Tibial nerve (tissue), 4 donors: Measurements from ENCODE around the gene ACBD6. TPM values are rescaled to one million over a fixed set of nuclear protein-coding genes. Genes with fewer than 3 reads are reported as not detected.

Experiments
- DNase-seq, 2 donors: peaks; one replicate each; pipeline ENCODE4 v3.0.0-alpha.2; 2019; ENCODE audit warnings: low spot score in 2 of 2
- H3K27ac ChIP-seq, 4 donors: fragments of 200-600 bp; sonication (generic) in 3 of 4; one replicate each; pipeline ENCODE4 v1.5.1; 2017 to 2019; ENCODE audit warnings: mild to moderate bottlenecking in 1 of 4
- H3K27me3 ChIP-seq, 2 donors: fragments of 200-600 bp; sonication (generic) in 1 of 2; one replicate each; pipeline versions ENCODE4 v1.5.1 to v1.6.0; 2017 to 2019
- H3K36me3 ChIP-seq, 3 donors: fragments of 200-600 bp; sonication (generic); one replicate each; pipeline ENCODE4 v1.5.1; 2018 to 2019
- H3K4me1 ChIP-seq, 4 donors: fragments of 200-600 bp; sonication (generic) in 3 of 4; one replicate each; pipeline ENCODE4 v1.5.1; 2017 to 2019
- H3K4me3 ChIP-seq, 4 donors: fragments of 200-600 bp; sonication (generic) in 3 of 4; one replicate each; pipeline ENCODE4 v1.5.1; 2017 to 2019; ENCODE audit warnings: mild to moderate bottlenecking in 1 of 4, moderate library complexity in 1 of 4
- H3K9me3 ChIP-seq, 4 donors: fragments of 200-600 bp; sonication (generic) in 3 of 4; one replicate each; pipeline ENCODE4 v1.5.1; 2017 to 2019
- EP300 ChIP-seq, 2 donors: sonication (generic); formaldehyde crosslinking; IDR thresholded peaks; one replicate each; pipeline ENCODE4 v1.6.1; 2017; ENCODE audit warnings: antibody characterized with exemption in 2 of 2, mild to moderate bottlenecking in 1 of 2
- POLR2A ChIP-seq, 2 donors: fragments of 450-650 bp; IDR thresholded peaks; one replicate each; pipeline ENCODE4 v1.6.1; 2017; ENCODE audit warnings: antibody characterized with exemption in 2 of 2, mild to moderate bottlenecking in 2 of 2, moderate library complexity in 2 of 2
- WGBS, 2 donors: methylation state at CpG; one replicate each; pipeline ENCODE4 v1.1.5; 2018; 5-methylcytosine and 5-hydroxymethylcytosine counted together
- total RNA-seq, 4 donors: library from RNA; depleted of rRNA; stranded (reverse); fragments of >200 nt; gene quantifications; one replicate each; pipeline ENCODE4 v1.1.0, GENCODE V29; 2016
- TF ChIP-seq, protein P1 (sequence below), 5 experiments: fragments of 200-600 bp in 3 of 5; fragments of 450-650 bp in 2 of 5; sonication (generic) in 3 of 5; IDR thresholded peaks; one replicate each; pipeline ENCODE4 v1.5.1; 2016 to 2019; ENCODE audit warnings: antibody characterized with exemption in 5 of 5, mild to moderate bottlenecking in 3 of 5, moderate library complexity in 2 of 5

Gene ACBD6
- total RNA-seq, 4 donors from 2014 or later, result 55.7 to 61.8 (median 57.2) TPM

DNA sequence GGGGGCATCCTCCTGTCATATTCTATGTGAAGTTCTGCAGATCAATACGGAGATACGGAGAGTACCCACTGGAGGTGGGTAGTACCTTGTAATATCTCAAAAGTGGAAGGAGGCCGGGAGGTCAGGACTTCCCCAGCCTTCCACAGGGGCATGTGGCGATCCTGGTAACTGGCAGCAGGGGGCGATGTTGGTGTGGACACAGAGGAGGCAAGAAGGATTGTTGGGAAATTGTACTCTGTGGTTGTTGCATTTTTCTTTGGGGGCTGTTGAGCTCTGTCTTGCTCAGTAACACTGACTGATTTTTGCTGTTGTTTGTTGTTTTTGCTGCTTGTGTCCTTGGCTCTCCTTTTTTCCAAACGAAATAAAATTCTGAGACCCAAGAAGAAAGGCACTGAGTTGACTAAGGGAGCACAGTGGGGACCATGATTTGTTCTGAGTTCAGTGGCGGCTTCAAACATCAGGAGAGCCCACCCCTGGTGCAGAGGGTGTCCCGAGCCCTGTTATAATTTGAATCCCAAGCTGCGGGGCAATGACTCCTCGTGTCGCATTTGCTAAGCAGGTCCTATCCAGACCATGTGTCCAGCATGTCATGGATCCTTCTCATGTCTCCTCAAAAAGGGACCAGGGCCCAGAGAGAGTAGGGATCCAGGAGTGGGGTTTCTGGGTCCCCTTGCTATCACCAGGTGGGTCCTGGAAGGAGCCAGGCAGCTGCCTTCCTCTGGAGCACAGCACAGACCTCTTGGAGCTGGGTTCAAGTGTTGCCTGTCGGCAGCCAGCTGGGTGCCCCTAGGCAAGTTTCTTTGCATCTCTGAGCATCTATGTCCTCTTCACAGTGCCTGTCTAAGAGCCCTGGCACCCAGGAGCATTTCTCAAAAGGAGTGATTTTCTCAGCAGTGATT, 249.5 kb downstream of the ACBD6 start:
- Histone ChIP-seq H3K4me3 (no peak overlapping the region), H3K36me3 (no peaks in the 10 kb centered on the region), H3K27me3 (peaks cover 0 to 59% of the 10 kb centered on the region in 2 donors), H3K9me3 (no peaks in the 10 kb centered on the region), H3K4me1 (no peaks in the 10 kb centered on the region), H3K27ac (no peak overlapping the region)
- peak; percentile 54 to 79 for DNase-seq
- TF ChIP-seq EP300 (IDR thresholded peaks at IDR 0.05) (no peak), POLR2A (IDR thresholded peaks at IDR 0.05) (no peak)
- TF ChIP-seq, protein P1, sequence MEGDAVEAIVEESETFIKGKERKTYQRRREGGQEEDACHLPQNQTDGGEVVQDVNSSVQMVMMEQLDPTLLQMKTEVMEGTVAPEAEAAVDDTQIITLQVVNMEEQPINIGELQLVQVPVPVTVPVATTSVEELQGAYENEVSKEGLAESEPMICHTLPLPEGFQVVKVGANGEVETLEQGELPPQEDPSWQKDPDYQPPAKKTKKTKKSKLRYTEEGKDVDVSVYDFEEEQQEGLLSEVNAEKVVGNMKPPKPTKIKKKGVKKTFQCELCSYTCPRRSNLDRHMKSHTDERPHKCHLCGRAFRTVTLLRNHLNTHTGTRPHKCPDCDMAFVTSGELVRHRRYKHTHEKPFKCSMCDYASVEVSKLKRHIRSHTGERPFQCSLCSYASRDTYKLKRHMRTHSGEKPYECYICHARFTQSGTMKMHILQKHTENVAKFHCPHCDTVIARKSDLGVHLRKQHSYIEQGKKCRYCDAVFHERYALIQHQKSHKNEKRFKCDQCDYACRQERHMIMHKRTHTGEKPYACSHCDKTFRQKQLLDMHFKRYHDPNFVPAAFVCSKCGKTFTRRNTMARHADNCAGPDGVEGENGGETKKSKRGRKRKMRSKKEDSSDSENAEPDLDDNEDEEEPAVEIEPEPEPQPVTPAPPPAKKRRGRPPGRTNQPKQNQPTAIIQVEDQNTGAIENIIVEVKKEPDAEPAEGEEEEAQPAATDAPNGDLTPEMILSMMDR (IDR thresholded peaks at IDR 0.05), result peak; percentile 30 to 65 (median 64)
- WGBS, 2 donors, result 61 to 64% methylated on average over 12 of the region's 12 CpGs

DNA sequence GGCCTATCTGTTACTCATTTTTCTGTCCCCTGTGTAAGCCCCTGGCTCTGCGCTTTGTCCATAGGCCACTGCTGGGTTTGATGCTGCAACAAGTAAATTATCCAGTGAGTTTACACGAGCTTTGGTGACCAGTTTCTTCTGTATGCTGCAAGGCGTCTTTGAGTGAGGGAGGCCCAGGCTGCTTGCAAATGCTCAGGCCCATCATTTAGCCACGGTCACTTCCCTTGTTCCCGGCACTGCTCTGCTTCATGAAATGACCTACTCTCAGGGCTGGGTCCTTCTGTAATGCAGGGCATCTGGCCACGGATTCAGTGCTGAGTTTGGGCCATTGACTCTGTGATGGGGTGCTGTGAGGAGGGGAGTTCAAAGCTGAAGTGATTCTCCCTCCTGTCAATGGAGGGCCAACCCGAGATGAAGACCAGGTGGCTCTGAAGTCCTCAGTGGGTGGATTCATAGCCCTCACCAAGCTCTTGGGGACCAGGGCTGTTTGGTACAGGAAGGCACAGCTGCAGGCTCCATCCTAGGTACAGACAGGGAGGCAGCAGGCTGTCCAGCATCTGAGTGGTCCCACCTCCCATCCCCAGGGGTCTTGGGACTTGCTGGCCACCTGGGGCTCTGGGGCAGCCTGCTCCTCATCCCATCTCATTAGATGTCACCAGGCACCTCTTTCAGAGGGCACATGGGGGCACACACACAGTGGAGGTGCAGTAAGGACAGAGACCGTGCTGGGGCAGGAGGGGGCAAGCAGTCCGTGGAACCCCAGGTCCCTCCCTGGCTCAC, 250.7 kb downstream of the ACBD6 start:
- H3K4me3 ChIP-seq, result no peak overlapping the region
- no peak for DNase-seq

DNA sequence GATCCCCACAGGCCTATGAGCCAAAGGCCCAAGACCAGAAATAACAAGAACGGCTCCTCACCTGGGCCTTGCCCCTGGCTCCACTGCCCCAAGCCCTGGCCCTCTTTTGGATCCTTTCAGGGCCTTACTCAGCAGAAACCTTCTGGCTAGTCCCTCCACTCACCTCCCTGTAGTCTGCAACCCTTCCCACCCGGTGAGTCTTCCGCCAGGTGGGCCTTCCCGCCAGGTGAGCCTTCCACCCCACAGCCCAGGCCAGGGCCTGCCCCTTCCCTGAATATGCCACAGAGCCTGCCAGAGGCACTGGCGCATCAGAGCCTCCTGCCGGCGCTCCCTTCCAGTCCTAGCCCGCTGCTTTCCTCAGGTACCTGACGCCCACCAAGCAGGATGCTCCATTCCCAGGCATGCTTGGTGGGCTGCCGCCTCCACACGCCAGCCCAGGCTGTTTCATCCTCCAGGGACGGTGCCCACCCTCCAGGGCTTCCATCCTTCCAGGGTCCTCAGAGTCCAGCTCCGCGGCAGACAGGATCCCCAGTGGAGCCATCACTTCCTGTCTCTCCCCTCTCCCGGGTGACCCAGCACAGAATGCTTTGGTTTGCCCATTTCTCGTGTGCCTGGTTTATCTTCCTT, 251.4 kb downstream of the ACBD6 start:
- H3K27me3 ChIP-seq, result peaks cover 0 to 40% of the 10 kb centered on the region in 2 donors
- TF ChIP-seq EP300 (IDR thresholded peaks at IDR 0.05) (no peak), POLR2A (IDR thresholded peaks at IDR 0.05) (no peak)
- TF ChIP-seq, protein P1 (IDR thresholded peaks at IDR 0.05), result no peak
- H3K9me3 ChIP-seq, result no peaks in the 10 kb centered on the region
- no peak for DNase-seq
- H3K4me3 ChIP-seq, result no peak overlapping the region
- no peaks in the 10 kb centered on the region for H3K36me3 ChIP-seq
- H3K4me1 ChIP-seq, result no peaks in the 10 kb centered on the region
- WGBS, 2 donors, result 76 to 78% methylated on average over 16 of the region's 16 CpGs
- no peak overlapping the region for H3K27ac ChIP-seq

More for the DNA sequence above, 250.7 kb downstream of the ACBD6 start:
- Histone ChIP-seq H3K27me3 (peaks cover 0 to 48% of the 10 kb centered on the region in 2 donors), H3K27ac (no peak overlapping the region), H3K4me1 (no peaks in the 10 kb centered on the region), H3K36me3 (no peaks in the 10 kb centered on the region), H3K9me3 (no peaks in the 10 kb centered on the region)
- WGBS, 2 donors, result 68 to 73% methylated on average over 9 of the region's 9 CpGs
- TF ChIP-seq POLR2A (IDR thresholded peaks at IDR 0.05) (no peak), EP300 (IDR thresholded peaks at IDR 0.05) (no peak)
- TF ChIP-seq, protein P1 (IDR thresholded peaks at IDR 0.05), result no peak

DNA sequence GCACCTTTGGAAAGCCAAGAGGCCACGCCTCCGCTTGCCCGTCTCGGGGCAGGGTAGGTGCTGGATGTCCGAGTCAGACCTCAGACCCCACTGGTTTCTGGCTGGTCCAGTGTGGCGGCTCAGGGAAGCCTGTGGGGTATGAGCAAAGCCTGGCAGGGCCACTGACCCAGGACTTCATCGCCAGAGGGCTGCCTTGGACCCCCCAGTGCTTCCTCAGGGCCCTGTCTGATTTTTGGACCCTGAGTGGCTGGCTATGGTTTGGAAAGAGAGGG, 251.9 kb downstream of the ACBD6 start:
- Histone ChIP-seq H3K36me3 (no peaks in the 10 kb centered on the region), H3K27ac (no peak overlapping the region), H3K4me1 (no peaks in the 10 kb centered on the region), H3K4me3 (no peak overlapping the region), H3K9me3 (no peaks in the 10 kb centered on the region), H3K27me3 (peaks cover 0 to 35% of the 10 kb centered on the region in 2 donors)
- WGBS, 2 donors, result 64 to 100% methylated on average over 1 to 7 of the region's 7 CpGs
- no peak for TF ChIP-seq EP300 (IDR thresholded peaks at IDR 0.05)
- no peak for TF ChIP-seq POLR2A (IDR thresholded peaks at IDR 0.05)
- TF ChIP-seq, protein P1 (IDR thresholded peaks at IDR 0.05), result no peak
- no peak for DNase-seq
